ENCODE data around the gene CHST4. TPM values are rescaled to one million over a fixed set of nuclear protein-coding genes. Genes with fewer than 3 reads are reported as not detected.
"Not testable (repeated sequence)": the region's sequence is repeated elsewhere in the genome, so short reads cannot be mapped to it uniquely, and the experiment has no call there.

The CHST4 gene
- total RNA-seq, 1 donor from 2014 or later, result not detected

DNA sequence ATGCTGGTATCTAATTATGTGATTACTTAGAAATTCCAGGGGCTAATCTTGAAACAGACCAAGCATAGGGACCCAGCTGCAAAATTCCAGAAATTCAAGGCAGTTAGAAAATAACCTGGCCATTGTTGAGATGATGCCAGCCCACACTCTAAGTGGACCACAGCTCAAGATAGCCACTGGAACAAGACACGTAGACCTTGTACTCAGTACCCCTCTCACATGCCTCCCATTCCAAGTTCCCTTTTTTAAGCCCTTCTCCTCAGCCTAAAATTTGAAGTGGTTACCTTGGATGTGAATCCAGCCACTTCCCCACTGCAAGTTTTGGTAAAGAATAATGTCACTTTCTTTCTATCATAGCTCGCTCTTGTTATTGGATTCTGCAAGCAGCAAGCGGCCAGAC lies 33.0 kb upstream of the CHST4 start:
- no peaks in the 10 kb centered on the region for H3K4me1 Mint-ChIP-seq (ENCODE audit: low read depth)
- no peak overlapping the region for H3K27ac Mint-ChIP-seq (ENCODE audit: unreplicated experiment)
- no peaks in the 10 kb centered on the region for H3K36me3 Mint-ChIP-seq (ENCODE audit: low read depth)
- no peaks in the 10 kb centered on the region for H3K9me3 Mint-ChIP-seq (ENCODE audit: low read depth)
- no peak for DNase-seq (ENCODE audit: low spot score)
- TF ChIP-seq, protein P1, sequence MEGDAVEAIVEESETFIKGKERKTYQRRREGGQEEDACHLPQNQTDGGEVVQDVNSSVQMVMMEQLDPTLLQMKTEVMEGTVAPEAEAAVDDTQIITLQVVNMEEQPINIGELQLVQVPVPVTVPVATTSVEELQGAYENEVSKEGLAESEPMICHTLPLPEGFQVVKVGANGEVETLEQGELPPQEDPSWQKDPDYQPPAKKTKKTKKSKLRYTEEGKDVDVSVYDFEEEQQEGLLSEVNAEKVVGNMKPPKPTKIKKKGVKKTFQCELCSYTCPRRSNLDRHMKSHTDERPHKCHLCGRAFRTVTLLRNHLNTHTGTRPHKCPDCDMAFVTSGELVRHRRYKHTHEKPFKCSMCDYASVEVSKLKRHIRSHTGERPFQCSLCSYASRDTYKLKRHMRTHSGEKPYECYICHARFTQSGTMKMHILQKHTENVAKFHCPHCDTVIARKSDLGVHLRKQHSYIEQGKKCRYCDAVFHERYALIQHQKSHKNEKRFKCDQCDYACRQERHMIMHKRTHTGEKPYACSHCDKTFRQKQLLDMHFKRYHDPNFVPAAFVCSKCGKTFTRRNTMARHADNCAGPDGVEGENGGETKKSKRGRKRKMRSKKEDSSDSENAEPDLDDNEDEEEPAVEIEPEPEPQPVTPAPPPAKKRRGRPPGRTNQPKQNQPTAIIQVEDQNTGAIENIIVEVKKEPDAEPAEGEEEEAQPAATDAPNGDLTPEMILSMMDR (IDR thresholded peaks at IDR 0.05), result no peak
- H3K4me3 Mint-ChIP-seq (ENCODE audit: unreplicated experiment), result no peak overlapping the region
- peaks cover 10% of the 10 kb centered on the region for H3K27me3 Mint-ChIP-seq (ENCODE audit: low read depth)

DNA sequence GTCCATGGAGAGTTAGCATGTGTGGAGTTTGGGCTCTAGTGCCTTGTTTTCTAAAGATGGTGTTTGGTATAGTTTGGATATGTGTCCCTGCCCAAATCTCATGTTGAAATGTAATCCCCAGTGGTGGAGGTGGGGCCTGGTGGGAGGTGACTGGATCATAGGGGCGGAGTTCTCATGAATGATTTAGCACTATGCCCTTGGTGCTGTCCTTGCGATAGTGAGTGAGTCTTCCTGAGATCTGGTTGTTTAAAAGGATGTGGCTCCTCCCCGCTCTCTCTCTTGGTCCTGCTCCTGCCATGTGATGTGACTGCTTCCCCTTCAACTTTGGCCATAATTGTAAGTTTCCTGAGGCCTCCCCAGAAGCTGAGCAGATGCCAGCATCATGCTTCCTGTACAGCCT lies 28.2 kb upstream of the CHST4 start:
- H3K4me3 Mint-ChIP-seq (ENCODE audit: unreplicated experiment), result no peak overlapping the region
- peaks cover 14% of the 10 kb centered on the region for H3K27me3 Mint-ChIP-seq (ENCODE audit: low read depth)
- no peak overlapping the region for H3K27ac Mint-ChIP-seq (ENCODE audit: unreplicated experiment)
- H3K4me1 Mint-ChIP-seq (ENCODE audit: low read depth), result no peaks in the 10 kb centered on the region
- no peak for DNase-seq (ENCODE audit: low spot score)
- TF ChIP-seq, protein P1 (IDR thresholded peaks at IDR 0.05), result no peak
- H3K36me3 Mint-ChIP-seq (ENCODE audit: low read depth), result no peaks in the 10 kb centered on the region
- no peaks in the 10 kb centered on the region for H3K9me3 Mint-ChIP-seq (ENCODE audit: low read depth)

DNA sequence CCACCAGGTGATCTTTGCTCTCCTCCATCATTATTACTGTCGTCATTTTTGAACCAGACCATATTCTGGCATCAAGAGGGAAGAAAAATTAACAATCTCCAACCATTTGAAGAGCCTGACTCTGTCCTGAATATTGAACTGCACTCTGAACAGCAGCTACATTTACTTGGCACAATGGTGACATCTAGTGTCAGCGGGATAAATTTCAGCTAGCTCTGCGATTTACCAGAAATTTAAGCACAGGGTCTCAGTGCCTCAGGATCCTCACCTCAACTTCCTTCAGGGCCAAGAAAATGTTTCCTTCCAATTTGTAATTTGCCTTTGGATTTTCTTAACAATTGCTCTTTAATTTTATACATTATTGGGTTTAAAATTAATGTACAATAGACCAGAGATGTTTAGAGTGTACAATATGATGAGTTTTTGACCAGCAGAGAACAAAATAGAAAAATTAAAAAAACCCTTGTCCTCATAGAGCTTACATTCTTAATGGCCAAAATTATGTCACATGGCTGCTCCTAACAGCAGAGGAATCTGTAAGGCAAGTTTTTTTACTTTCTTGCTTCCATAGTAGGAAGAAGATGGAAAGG lies 26.4 kb upstream of the CHST4 start:
- no peaks in the 10 kb centered on the region for H3K4me1 Mint-ChIP-seq (ENCODE audit: low read depth)
- H3K27ac Mint-ChIP-seq (ENCODE audit: unreplicated experiment), result no peak overlapping the region
- H3K36me3 Mint-ChIP-seq (ENCODE audit: low read depth), result no peaks in the 10 kb centered on the region
- H3K4me3 Mint-ChIP-seq (ENCODE audit: unreplicated experiment), result no peak overlapping the region
- no peak for DNase-seq (ENCODE audit: low spot score)
- no peaks in the 10 kb centered on the region for H3K9me3 Mint-ChIP-seq (ENCODE audit: low read depth)
- peaks cover 18% of the 10 kb centered on the region for H3K27me3 Mint-ChIP-seq (ENCODE audit: low read depth)
- TF ChIP-seq, protein P1 (IDR thresholded peaks at IDR 0.05), result peak; percentile 88

DNA sequence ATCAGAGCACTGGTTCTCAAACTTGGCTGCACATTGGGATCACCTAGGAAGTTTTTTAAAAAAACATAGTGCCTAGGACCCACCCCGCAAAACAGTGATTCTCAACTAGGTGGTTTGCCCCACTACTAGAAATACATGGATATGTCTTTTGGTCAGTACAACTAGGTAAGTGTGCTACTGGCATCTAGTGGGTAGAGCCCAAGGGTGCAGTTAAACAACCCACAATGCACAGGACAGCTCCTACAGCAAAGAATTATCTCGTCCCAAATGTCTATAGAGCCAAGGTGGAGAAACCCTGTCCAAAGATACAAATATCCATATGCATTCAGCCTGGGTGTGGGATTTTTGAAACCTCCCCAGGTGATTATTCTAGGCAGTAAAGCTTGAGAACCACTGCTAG lies 25.3 kb upstream of the CHST4 start:
- Mint-ChIP-seq H3K4me1 (ENCODE audit: low read depth) (no peaks in the 10 kb centered on the region), H3K27ac (ENCODE audit: unreplicated experiment) (no peak overlapping the region), H3K4me3 (ENCODE audit: unreplicated experiment) (no peak overlapping the region), H3K36me3 (ENCODE audit: low read depth) (no peaks in the 10 kb centered on the region), H3K9me3 (ENCODE audit: low read depth) (no peaks in the 10 kb centered on the region), H3K27me3 (ENCODE audit: low read depth) (peaks cover 22% of the 10 kb centered on the region)
- DNase-seq (ENCODE audit: low spot score), result no peak
- TF ChIP-seq, protein P1 (IDR thresholded peaks at IDR 0.05), result no peak

DNA sequence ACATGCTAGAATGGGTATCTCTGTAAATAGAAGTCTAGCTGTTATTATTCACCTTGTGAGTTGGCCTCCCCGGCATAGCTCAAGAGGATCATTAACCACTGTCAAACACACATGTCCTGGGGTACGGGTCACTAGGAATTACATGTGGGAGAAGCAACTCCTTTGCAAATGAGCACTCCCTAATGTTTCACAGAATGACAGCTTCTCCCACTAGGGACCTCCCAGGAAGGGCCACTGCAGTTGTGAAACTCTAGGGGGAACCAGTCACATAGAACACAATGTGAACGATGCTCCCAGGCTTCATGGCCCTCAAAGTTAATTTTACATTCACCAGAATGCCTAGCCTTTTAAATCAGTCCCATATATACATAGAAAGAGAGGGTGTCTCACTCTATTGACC lies 24.7 kb upstream of the CHST4 start:
- H3K9me3 Mint-ChIP-seq (ENCODE audit: low read depth), result no peaks in the 10 kb centered on the region
- H3K4me3 Mint-ChIP-seq (ENCODE audit: unreplicated experiment), result no peak overlapping the region
- no peaks in the 10 kb centered on the region for H3K36me3 Mint-ChIP-seq (ENCODE audit: low read depth)
- no peaks in the 10 kb centered on the region for H3K4me1 Mint-ChIP-seq (ENCODE audit: low read depth)
- TF ChIP-seq, protein P1 (IDR thresholded peaks at IDR 0.05), result no peak
- H3K27me3 Mint-ChIP-seq (ENCODE audit: low read depth), result peaks cover 20% of the 10 kb centered on the region
- no peak overlapping the region for H3K27ac Mint-ChIP-seq (ENCODE audit: unreplicated experiment)
- no peak for DNase-seq (ENCODE audit: low spot score)

DNA sequence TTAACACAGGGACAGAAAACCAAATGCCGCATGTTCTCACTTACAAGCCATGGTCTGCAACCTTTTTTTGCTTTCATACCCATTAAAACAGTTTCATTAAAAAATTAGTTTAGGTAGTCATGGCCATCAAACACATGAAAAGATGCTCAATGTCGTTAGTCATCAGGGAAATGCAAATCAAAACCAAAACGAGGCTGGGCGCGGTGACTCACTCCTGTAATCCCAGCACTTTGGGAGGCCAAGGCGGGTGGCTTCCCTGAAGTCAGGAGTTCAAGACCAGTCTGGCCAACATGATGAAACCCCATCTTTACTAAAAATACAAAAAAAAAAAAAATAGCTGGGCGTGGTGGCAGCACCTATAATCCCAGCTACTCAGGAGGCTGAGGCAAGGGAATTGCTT lies 22.2 kb upstream of the CHST4 start:
- H3K9me3 Mint-ChIP-seq (ENCODE audit: low read depth); H3K4me1 Mint-ChIP-seq (ENCODE audit: low read depth); H3K4me3 Mint-ChIP-seq (ENCODE audit: unreplicated experiment); DNase-seq (ENCODE audit: low spot score); H3K27ac Mint-ChIP-seq (ENCODE audit: unreplicated experiment); H3K36me3 Mint-ChIP-seq (ENCODE audit: low read depth): not testable (repeated sequence)
- peaks cover 24% of the 10 kb centered on the region for H3K27me3 Mint-ChIP-seq (ENCODE audit: low read depth)
